ENCODE measurements around the gene EOMES. TPM values are rescaled to one million over a fixed set of nuclear protein-coding genes. Genes with fewer than 3 reads are reported as not detected.

EOMES gene
- total and polyA plus RNA-seq, 2 donors (not counting 1 experiment from before 2014, with no cell fraction given) = 0.10 to 0.12 TPM

DNA sequence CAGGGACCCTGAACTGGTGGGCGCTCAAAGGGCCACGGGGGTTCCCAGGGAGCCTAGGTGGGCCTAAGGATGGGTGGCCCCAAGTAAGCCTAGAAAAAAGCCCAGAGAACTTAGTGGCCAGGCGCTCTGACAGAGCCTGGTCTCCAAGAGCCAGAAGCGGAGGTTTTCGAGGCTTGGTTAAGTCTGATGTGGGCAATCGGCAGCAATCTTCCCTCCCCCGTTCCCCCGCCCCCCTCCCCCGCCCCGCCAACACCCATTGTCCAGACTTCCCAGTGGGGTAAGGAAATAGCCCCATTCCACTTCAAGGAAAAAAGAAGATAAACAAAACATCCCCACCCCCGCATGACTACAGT, 6.7 kb downstream of the EOMES start:
- ATAC-seq (ENCODE audit: low read depth) (no peak), DNase-seq (no peak)
- TF ChIP-seq EZH2 (IDR thresholded peaks at IDR 0.05; ENCODE audit: borderline replicate concordance, insufficient read depth, low read depth, low read length, poor library complexity, severe bottlenecking) = no peak
- TF ChIP-seq, protein P1, sequence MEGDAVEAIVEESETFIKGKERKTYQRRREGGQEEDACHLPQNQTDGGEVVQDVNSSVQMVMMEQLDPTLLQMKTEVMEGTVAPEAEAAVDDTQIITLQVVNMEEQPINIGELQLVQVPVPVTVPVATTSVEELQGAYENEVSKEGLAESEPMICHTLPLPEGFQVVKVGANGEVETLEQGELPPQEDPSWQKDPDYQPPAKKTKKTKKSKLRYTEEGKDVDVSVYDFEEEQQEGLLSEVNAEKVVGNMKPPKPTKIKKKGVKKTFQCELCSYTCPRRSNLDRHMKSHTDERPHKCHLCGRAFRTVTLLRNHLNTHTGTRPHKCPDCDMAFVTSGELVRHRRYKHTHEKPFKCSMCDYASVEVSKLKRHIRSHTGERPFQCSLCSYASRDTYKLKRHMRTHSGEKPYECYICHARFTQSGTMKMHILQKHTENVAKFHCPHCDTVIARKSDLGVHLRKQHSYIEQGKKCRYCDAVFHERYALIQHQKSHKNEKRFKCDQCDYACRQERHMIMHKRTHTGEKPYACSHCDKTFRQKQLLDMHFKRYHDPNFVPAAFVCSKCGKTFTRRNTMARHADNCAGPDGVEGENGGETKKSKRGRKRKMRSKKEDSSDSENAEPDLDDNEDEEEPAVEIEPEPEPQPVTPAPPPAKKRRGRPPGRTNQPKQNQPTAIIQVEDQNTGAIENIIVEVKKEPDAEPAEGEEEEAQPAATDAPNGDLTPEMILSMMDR (IDR thresholded peaks at IDR 0.05) = no peak
- H3K4me2 ChIP-seq (replicated peaks; ENCODE audit: low read depth, low read length, poor library complexity, severe bottlenecking) = peak overlapping the region; percentile 96
- H4K20me1 ChIP-seq (ENCODE audit: control insufficient read depth, insufficient read depth, low read length, poor library complexity, severe bottlenecking) = no peaks in the 10 kb centered on the region
- no peak overlapping the region for H2AFZ ChIP-seq (ENCODE audit: insufficient read depth, low read depth, low read length, poor library complexity, severe bottlenecking)
- no peak overlapping the region for H3K4me3 ChIP-seq (ENCODE audit: control extremely low read depth in 1 of 5, extremely low read depth in 1 of 5, insufficient read depth in 1 of 5, low read depth in 2 of 5, low read length in 4 of 5)
- H3K9ac ChIP-seq (ENCODE audit: low read length) = no peak overlapping the region
- H3K9me3 Mint-ChIP-seq (ENCODE audit: insufficient read depth) = no peaks in the 10 kb centered on the region
- no peak overlapping the region for H3K27ac Mint-ChIP-seq
- H3K4me1 Mint-ChIP-seq = peaks cover 33% of the 10 kb centered on the region
- H3K79me2 ChIP-seq (ENCODE audit: control insufficient read depth, insufficient read depth, low read length) = no peaks in the 10 kb centered on the region
- intact Hi-C loops (cut with micrococcal nuclease) = loop anchor here (2.0 kb wide), 1 partner anchor 13 kb away; no protein-coding TSS in a partner anchor
- no peak overlapping the region for H3K27ac ChIP-seq (ENCODE audit: low read length in 2 of 2)
- no peaks in the 10 kb centered on the region for H3K36me3 ChIP-seq (replicated peaks in 1 of 2; ENCODE audit: control extremely low read depth in 1 of 2, control insufficient read depth in 1 of 2, extremely low read depth in 1 of 2, insufficient read depth in 2 of 2, low read length in 1 of 2)
- H3K27me3 ChIP-seq (replicated peaks in 1 of 4; ENCODE audit: control extremely low read depth in 1 of 4, control insufficient read depth in 3 of 4, insufficient read depth in 4 of 4, low read length in 3 of 4) = peaks cover 2 to 72% (median 63%) of the 10 kb centered on the region in 4 experiments
- no peak overlapping the region for H3K4me3 Mint-ChIP-seq
- 5% methylated on average over 4 of the region's 11 CpGs for WGBS (ENCODE audit: insufficient coverage)
- CTCF ChIA-PET = interaction anchor here (0.8 to 2.3 kb wide), 4 partner anchors 9 to 613 kb away, joined by 3 to 8 read pairs (median 4); no protein-coding TSS in a partner anchor
- H3K9me3 ChIP-seq (ENCODE audit: control extremely low read depth in 1 of 3, control insufficient read depth in 2 of 3, insufficient read depth in 1 of 3, low read length in 2 of 3) = peaks cover 0 to 18% (median 0%) of the 10 kb centered on the region in 3 donors
- POLR2A ChIA-PET = no interaction called here
- peaks cover 78% of the 10 kb centered on the region for H3K27me3 Mint-ChIP-seq
- H3K4me1 ChIP-seq (ENCODE audit: control insufficient read depth in 2 of 2, insufficient read depth in 2 of 2, low read length in 2 of 2) = peaks cover 31 to 32% of the 10 kb centered on the region in 2 donors

DNA sequence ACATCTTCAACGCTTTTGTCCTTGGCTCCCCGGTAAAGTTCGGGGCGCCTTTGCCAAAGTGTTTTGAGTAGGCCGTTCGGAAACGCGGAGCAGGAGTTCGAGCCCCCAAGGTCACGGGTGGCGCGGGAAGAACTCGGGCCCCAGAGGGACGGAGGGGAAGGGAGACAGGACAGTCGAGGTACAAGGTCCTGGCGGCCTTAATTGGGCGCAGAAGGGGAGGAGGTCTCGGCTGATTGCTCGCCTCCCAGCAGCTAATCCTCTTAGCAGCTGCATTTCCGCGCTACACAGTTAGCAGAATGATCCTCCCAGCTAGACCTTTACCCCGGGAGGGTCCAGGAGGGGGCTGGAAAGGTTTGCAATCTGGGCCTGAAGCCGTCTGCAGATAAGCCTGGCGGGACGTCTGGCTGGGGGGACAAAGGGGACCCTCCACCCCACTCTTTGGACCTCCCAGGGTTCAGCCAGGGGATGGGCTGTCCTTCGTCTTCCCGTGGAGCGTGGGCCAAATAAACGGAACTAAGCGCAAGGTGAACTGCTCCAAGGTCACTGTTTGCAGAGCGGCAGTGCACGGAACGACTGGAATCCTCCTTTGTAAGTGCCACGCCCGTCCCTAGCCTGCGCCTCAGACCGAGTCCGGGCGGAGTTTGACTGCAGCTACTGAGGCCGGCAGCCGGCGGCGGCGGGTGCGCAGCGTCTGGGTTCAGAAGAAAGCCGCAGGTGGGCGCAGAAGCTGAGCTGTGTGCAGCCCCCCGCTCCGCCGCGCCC, 7.2 kb downstream of the EOMES start:
- 7% methylated on average over 48 of the region's 52 CpGs for WGBS (ENCODE audit: insufficient coverage)
- POLR2A ChIA-PET = no interaction called here
- no peak overlapping the region for H3K27ac Mint-ChIP-seq

More for the DNA sequence above, 7.2 kb downstream of the EOMES start:
- peaks cover 0 to 15% (median 0%) of the 10 kb centered on the region in 3 donors for H3K9me3 ChIP-seq (ENCODE audit: control extremely low read depth in 1 of 3, control insufficient read depth in 2 of 3, insufficient read depth in 1 of 3, low read length in 2 of 3)
- Mint-ChIP-seq H3K4me1 (peaks cover 33% of the 10 kb centered on the region), H3K9me3 (ENCODE audit: insufficient read depth) (no peaks in the 10 kb centered on the region), H3K4me3 (peak overlapping the region; percentile 94), H3K27me3 (peaks cover 78% of the 10 kb centered on the region)
- no peak overlapping the region for H2AFZ ChIP-seq (ENCODE audit: insufficient read depth, low read depth, low read length, poor library complexity, severe bottlenecking)
- no peaks in the 10 kb centered on the region for H3K79me2 ChIP-seq (ENCODE audit: control insufficient read depth, insufficient read depth, low read length)
- H3K27ac ChIP-seq (ENCODE audit: low read length in 2 of 2) = no peak overlapping the region
- H3K4me1 ChIP-seq (ENCODE audit: control insufficient read depth in 2 of 2, insufficient read depth in 2 of 2, low read length in 2 of 2) = peaks cover 31 to 32% of the 10 kb centered on the region in 2 donors
- no peaks in the 10 kb centered on the region for H4K20me1 ChIP-seq (ENCODE audit: control insufficient read depth, insufficient read depth, low read length, poor library complexity, severe bottlenecking)
- no peak for ATAC-seq (ENCODE audit: low read depth)
- peak overlapping the region; percentile 96 for H3K4me2 ChIP-seq (replicated peaks; ENCODE audit: low read depth, low read length, poor library complexity, severe bottlenecking)
- DNase-seq = peak; percentile 45
- intact Hi-C loops (cut with micrococcal nuclease) = loop anchor here (2.0 kb wide), 1 partner anchor 14 kb away; no protein-coding TSS in a partner anchor
- TF ChIP-seq EZH2 (IDR thresholded peaks at IDR 0.05; ENCODE audit: borderline replicate concordance, insufficient read depth, low read depth, low read length, poor library complexity, severe bottlenecking) = no peak
- TF ChIP-seq, protein P1 (IDR thresholded peaks at IDR 0.05) = no peak
- no peak overlapping the region for H3K9ac ChIP-seq (ENCODE audit: low read length)
- peak overlapping the region in 1 of 5 experiments; percentile 17 for H3K4me3 ChIP-seq (ENCODE audit: control extremely low read depth in 1 of 5, extremely low read depth in 1 of 5, insufficient read depth in 1 of 5, low read depth in 2 of 5, low read length in 4 of 5)
- H3K27me3 ChIP-seq (replicated peaks in 1 of 4; ENCODE audit: control extremely low read depth in 1 of 4, control insufficient read depth in 3 of 4, insufficient read depth in 4 of 4, low read length in 3 of 4) = peaks cover 2 to 68% (median 62%) of the 10 kb centered on the region in 4 experiments
- H3K36me3 ChIP-seq (replicated peaks in 1 of 2; ENCODE audit: control extremely low read depth in 1 of 2, control insufficient read depth in 1 of 2, extremely low read depth in 1 of 2, insufficient read depth in 2 of 2, low read length in 1 of 2) = no peaks in the 10 kb centered on the region
- CTCF ChIA-PET = interaction anchor here (0.8 to 1.1 kb wide), 2 partner anchors 9 to 12 kb away, joined by 3 read pairs; no protein-coding TSS in a partner anchor
